Erythroblast (primary cell): ENCODE results near the gene CCNYL1.
"Not testable (repeated sequence)": the region's sequence is repeated elsewhere in the genome, so short reads cannot be mapped to it uniquely, and the experiment has no call there.

ENCODE experiments used
- DNase-seq, 2 experiments: peaks; one replicate each; lab custom pipeline; 2025; lab: John Stamatoyannopoulos, UW
- GATA1 ChIP-seq: IDR thresholded peaks from 2 replicates; pipeline ENCODE4 v1.6.1; 2011; ENCODE audit warnings: low read depth, mild to moderate bottlenecking, control low read depth, low read length, moderate library complexity
- POLR2A ChIP-seq: IDR thresholded peaks from 2 replicates; pipeline ENCODE4 v1.6.1; 2011; ENCODE audit warnings: mild to moderate bottlenecking, low read length

Gene CCNYL1

DNA sequence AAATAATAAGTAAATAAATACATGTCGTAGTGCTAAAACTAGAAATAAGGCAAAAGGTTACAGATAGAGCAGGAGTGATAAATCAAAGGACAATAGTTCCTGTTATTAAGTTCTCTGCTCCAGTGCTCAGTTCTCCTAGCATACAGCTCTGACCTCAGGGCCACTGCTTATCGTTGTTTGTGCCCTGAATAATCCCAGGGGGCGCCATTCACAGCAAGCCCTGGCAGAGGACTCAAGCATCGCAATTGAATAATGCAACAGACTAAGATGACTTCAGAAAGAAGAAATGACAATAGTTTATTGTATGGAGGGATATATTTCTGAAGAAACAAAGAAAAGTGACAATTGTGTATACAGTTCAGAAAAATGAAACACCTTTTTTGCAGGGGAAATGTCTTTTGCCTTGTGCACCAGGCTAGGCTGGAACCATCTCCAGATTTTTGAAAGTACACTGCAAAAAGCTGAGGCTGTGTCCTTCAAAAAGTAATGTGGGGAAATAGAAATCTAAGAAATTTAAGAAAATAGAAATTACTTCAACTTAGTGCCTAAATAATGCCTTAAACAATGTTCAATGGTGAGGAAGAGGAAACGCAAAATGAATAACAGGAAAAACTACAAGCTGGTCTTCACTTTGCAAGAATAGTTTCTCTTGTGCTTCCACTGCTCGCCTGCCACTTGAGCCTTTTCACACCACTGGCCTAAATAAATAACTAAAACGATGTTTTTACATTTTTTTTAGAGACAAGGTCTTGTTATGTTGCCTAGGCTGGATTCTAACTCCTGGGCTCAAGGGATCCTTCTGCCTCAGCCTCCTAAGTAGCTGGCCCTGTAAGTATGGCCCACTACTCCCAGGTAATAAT lies 19.0 kb upstream of the CCNYL1 start:
- DNase-seq = peak; percentile 55 to 68
- TF ChIP-seq GATA1 (no peak), POLR2A (no peak)

DNA sequence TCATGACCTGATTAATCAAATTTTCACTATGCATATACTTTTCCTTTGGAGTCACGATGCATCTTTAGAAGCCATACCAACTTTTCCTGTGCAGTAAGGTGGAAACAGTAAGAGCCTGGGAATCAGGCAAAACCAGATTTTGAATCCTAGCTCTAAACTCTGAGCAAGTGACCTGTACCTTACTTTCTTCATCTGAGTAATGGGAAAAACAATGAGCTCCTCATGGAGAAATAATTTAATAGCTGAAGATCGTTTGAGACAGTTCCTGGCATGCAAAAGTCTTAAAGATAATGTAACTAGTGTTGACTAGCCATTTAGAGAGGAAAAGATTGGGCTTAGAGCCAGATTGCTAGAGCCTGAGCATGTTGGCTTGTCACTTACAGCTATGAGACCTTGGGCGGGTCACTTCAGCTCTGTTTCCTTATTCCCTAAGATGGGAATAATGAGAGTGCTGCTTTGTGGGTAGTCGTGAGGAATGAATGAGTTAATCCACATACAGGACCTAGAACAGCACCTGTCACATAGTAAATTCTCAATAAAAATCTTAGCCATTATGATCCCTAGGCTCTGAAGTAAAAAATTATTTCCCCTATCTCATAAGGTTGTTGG lies 17.7 kb upstream of the CCNYL1 start:
- no peak for DNase-seq
- TF ChIP-seq GATA1 (no peak), POLR2A (no peak)

GRCh38 chr2:207694811-207695281 lies 16.6 kb upstream of the CCNYL1 start:
- DNase-seq = no peak

DNA sequence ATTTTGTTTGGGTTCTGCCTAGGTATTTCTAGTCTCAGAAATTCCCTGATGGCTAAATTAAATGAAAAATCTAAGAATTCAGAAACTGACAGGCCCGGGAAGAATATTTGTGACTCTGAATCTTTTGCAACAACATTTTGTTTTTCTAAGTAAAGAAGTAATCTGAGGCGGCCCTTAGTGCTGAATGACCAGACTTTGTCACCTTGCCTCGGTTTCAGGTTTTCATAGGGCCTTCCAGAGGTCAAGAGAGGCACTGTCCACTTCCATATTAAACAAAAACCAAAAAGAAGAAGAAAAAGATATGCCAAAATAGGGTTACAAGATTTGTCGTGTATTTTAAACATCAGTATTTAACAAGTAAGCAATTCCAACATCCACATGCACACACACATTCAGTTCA lies 16.1 kb upstream of the CCNYL1 start:
- TF ChIP-seq GATA1 (no peak), POLR2A (no peak)
- no peak for DNase-seq

More at GRCh38 chr2:207694811-207695281, 16.6 kb upstream of the CCNYL1 start:
- no peak for TF ChIP-seq POLR2A
- no peak for TF ChIP-seq GATA1

GRCh38 chr2:207696911-207697310 lies 14.5 kb upstream of the CCNYL1 start:
- DNase-seq = not testable (repeated sequence)

- TF ChIP-seq POLR2A (no peak), GATA1 (no peak)
- DNase-seq = no peak
Observed at GRCh38 chr2:207697411-207697810, 14.0 kb upstream of the CCNYL1 start.

GRCh38 chr2:207698301-207698700 lies 13.1 kb upstream of the CCNYL1 start:
- TF ChIP-seq POLR2A = no peak
- no peak for TF ChIP-seq GATA1
- DNase-seq = no peak

GRCh38 chr2:207704078-207704477 lies 7.4 kb upstream of the CCNYL1 start:
- DNase-seq = no peak
- no peak for TF ChIP-seq GATA1
- TF ChIP-seq POLR2A = no peak

GRCh38 chr2:207704671-207705070 lies 6.8 kb upstream of the CCNYL1 start:
- DNase-seq = no peak
- TF ChIP-seq GATA1 (no peak), POLR2A (no peak)

- TF ChIP-seq POLR2A (no peak), GATA1 (no peak)
- no peak for DNase-seq
Observed at GRCh38 chr2:207706936-207707860, 4.2 kb upstream of the CCNYL1 start.

- TF ChIP-seq POLR2A = no peak
- TF ChIP-seq GATA1 = no peak
- DNase-seq = peak in 1 of 2 experiments; percentile 68
Observed at GRCh38 chr2:207711750-207712530, 500 bp downstream of the CCNYL1 start.

DNA sequence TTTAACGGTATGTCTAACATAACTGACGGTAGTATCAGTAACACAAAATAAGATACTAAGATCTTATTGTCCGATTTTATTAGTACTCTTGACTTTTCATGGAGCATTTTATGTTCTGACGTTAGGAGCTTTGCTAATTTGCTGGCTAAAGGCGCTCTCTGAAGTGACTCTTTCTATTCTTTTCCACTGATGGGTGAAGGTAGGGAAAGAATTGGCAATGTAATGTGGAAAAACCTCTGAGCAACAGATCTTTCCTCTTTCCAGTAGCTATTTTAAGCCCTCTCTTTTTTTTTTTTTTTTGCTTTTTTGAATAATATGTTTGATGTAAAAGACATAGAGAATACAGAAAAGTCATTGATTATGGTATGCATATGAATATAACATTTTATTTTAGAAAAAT lies 4.6 kb downstream of the CCNYL1 start:
- TF ChIP-seq GATA1 (no peak), POLR2A (no peak)
- DNase-seq = no peak

DNA sequence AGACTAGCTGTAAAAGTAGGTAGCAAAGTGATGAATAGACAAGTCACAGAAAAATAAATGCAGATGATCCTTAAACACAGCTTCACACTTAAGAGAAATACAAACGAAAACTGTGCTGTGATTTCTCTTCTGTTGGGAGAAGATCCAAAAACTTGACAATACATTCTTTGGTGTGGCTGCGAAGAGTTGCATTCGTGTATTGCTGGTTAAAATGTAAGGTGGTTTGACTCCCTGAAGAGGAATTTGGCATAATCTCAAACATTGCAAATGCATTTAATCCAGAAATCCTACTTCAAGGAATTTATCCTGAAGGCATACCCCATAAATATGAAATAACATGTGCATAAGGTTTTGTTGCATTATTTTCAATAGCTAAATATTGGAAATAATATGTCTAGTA lies 7.1 kb downstream of the CCNYL1 start:
- DNase-seq = no peak
- TF ChIP-seq POLR2A = no peak
- TF ChIP-seq GATA1 = no peak

DNA sequence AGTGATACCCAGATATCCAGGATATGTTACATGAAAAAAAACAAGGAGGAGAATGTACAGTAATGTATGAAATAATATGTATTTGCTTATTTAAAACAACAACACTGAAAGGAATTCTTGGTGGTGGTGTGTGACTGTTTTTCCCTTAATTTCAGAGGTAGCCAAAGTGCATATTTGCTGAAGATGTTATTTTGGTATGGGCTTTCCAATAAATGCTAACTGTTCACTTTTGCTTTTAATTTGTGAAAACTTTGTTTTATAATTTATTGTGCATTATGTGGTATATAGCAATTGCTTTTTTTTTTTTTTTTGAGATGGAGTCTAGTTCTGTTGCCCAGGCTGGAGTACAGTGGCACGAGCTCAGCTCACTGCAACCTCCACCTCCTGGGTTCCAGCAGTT lies 7.6 kb downstream of the CCNYL1 start:
- DNase-seq = no peak
- no peak for TF ChIP-seq GATA1
- no peak for TF ChIP-seq POLR2A

DNA sequence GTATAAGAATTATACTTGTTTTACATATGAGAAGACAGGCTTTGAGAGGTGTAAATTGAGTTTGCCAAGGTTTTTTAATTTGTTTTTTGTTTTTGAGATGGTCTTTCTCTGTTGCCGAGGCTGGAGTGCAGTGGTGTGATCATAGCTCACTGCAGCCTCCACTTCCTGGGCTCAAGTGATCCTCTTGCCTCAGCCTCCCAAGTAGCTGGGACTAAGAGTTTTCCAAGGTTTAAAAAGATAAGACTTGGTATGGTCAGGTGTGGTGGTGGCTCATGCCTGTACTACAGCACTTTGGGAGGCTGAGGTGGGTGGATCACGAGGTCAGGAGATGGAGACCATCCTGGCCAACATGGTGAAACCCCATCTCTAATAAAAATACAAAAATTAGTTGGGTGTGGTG lies 8.2 kb downstream of the CCNYL1 start:
- DNase-seq = not testable (repeated sequence)
